ENCODE measurements around the gene TBL3.

GRCh38 chr16:2028146-2028545, 56.3 kb downstream of the TBL3 start:
- TF ChIP-seq CTCF (conservative IDR thresholded peaks at IDR 0.05; ENCODE audit: low read length), result no peak
- TF ChIP-seq EZH2phosphoT487 (IDR thresholded peaks at IDR 0.05; ENCODE audit: borderline replicate concordance, low read depth, low read length), result no peak
